ENCODE data around the gene RNF157.

GRCh38 chr17:76219670-76220383, 20.5 kb downstream of the RNF157 start:
- TF ChIP-seq POLR2A (IDR thresholded peaks at IDR 0.05; ENCODE audit: low read length): no peak
- TF ChIP-seq CTCF (IDR thresholded peaks at IDR 0.05): no peak
- TF ChIP-seq EP300 (IDR thresholded peaks at IDR 0.05): no peak
- no peak for TF ChIP-seq MAX (IDR thresholded peaks at IDR 0.05)
- no peak for TF ChIP-seq ESRRA (IDR thresholded peaks at IDR 0.05; ENCODE audit: borderline replicate concordance, low read length)
- no peak for TF ChIP-seq REST (IDR thresholded peaks at IDR 0.05)
- TF ChIP-seq USF2 (IDR thresholded peaks at IDR 0.05): no peak
